Kidney (tissue), 14 donors: ENCODE measurements around the gene SLX4. TPM values are rescaled to one million over a fixed set of nuclear protein-coding genes. Genes with fewer than 3 reads are reported as not detected.

Source experiments
- DNase-seq, 5 donors: peaks; one replicate each; pipeline ENCODE4 v3.0.0-alpha.2; 2013 to 2020
- FAIRE-seq: peaks from 2 replicates; lab custom pipeline; 2012; peaks lifted over from hg19 to GRCh38; lab: Jason Lieb, UNC
- H3K27ac ChIP-seq, 2 donors: one replicate each; pipeline ENCODE4 v1.7.0; 2013; ENCODE audit warnings: low read depth in 2 of 2, low read length in 2 of 2, inconsistent platforms in 1 of 2
- H3K27me3 ChIP-seq: one replicate; pipeline ENCODE4 v1.7.1; 2013; ENCODE audit warnings: low read length, inconsistent platforms; ENCODE audit not compliant: control insufficient read depth, insufficient read depth
- H3K36me3 ChIP-seq, 3 donors: one replicate each; pipeline versions ENCODE4 v1.7.0 to v1.7.1; 2013; ENCODE audit warnings: low read length in 3 of 3, control low read depth in 1 of 3, inconsistent platforms in 1 of 3; ENCODE audit not compliant: insufficient read depth in 3 of 3, control insufficient read depth in 2 of 3
- H3K4me1 ChIP-seq, 3 donors: one replicate each; pipeline versions ENCODE4 v1.7.0 to v1.7.1; 2013; ENCODE audit warnings: low read length in 3 of 3, inconsistent platforms in 1 of 3, low read depth in 1 of 3; ENCODE audit not compliant: control insufficient read depth in 2 of 3, insufficient read depth in 2 of 3
- H3K4me3 ChIP-seq, 3 donors: one replicate each; pipeline versions ENCODE4 v1.7.0 to v1.8.1; 2013; ENCODE audit warnings: low read length in 3 of 3, control low read depth in 1 of 3, inconsistent platforms in 1 of 3
- H3K9ac ChIP-seq, 3 donors: one replicate each; pipeline versions ENCODE4 v1.7.0 to v1.7.1; 2013; ENCODE audit warnings: low read length in 3 of 3, control low read depth in 1 of 3, inconsistent platforms in 1 of 3
- H3K9me3 ChIP-seq, 3 donors: one replicate each; pipeline versions ENCODE4 v1.7.0 to v1.7.1; 2013; ENCODE audit warnings: low read length in 3 of 3, control low read depth in 1 of 3, inconsistent platforms in 1 of 3; ENCODE audit not compliant: control insufficient read depth in 2 of 3, insufficient read depth in 1 of 3
- CTCF ChIP-seq: IDR thresholded peaks from 3 replicates; pipeline ENCODE4 v1.5.1; 2012; ENCODE audit warnings: mild to moderate bottlenecking, moderate library complexity, borderline replicate concordance; ENCODE audit not compliant: insufficient read depth; ENCODE audit errors: extremely low read depth
- intact Hi-C: fragments of 100-400 bp; cut with DNase I; formaldehyde crosslinking; loops from one replicate; pipeline ENCODE4 v1.11.1; 2022
- polyA plus RNA-seq: library from polyadenylated mRNA; stranded (reverse); fragments of 350-450 nt; fragmentation: Illumina TruSeq; extraction: RNeasy Lipid Tissue Mini Kit (QIAGEN cat#74804); gene quantifications from one replicate; pipeline ENCODE4 v1.2.3, GENCODE V29; 2014; ENCODE audit warnings: low read depth, low replicate concordance; ENCODE audit not compliant: insufficient read depth
- total RNA-seq: library from RNA; stranded (reverse); fragmentation: NEBNext Ultra II Directional; extraction: Animal tissue kit (Norgen Biotek cat#: 25700); gene quantifications from one replicate; pipeline ENCODE4 v1.2.1, GENCODE V29; 2021
- donor health status: control.
- donor health status: control.
- donor health status: control.
- donor health status: control.
- donor health status: control.
- donor health status: DM: yes; HTN: yes; CAD: no.
- donor health status: Normal renal cell carcinoma (clear cell type).

SLX4 gene
- total and polyA plus RNA-seq, 2 donors from 2014 or later, result 1.0 to 4.8 TPM

- DNase-seq (no peak), FAIRE-seq (no peak)
Measured at GRCh38 chr16:3582276-3583165, 28.9 kb downstream of the SLX4 start.

GRCh38 chr16:3581392-3581791 lies 30.0 kb downstream of the SLX4 start:
- DNase-seq (no peak), FAIRE-seq (no peak)
- no peak overlapping the region for H3K27ac ChIP-seq
- H3K9me3 ChIP-seq, result no peaks in the 10 kb centered on the region
- no peaks in the 10 kb centered on the region for H3K36me3 ChIP-seq
- H3K27me3 ChIP-seq, result no peaks in the 10 kb centered on the region
- TF ChIP-seq CTCF, result no peak
- no peak overlapping the region for H3K4me3 ChIP-seq
- intact Hi-C loops, result no loop called here
- no peaks in the 10 kb centered on the region for H3K4me1 ChIP-seq
- no peak overlapping the region for H3K9ac ChIP-seq

More at GRCh38 chr16:3582276-3583165, 28.9 kb downstream of the SLX4 start:
- Histone ChIP-seq H3K36me3 (no peaks in the 10 kb centered on the region), H3K27me3 (no peaks in the 10 kb centered on the region), H3K9ac (no peak overlapping the region), H3K4me3 (no peak overlapping the region), H3K4me1 (no peaks in the 10 kb centered on the region), H3K9me3 (no peaks in the 10 kb centered on the region), H3K27ac (no peak overlapping the region)
- intact Hi-C loops, result no loop called here
- no peak for TF ChIP-seq CTCF

- H3K9ac ChIP-seq, result no peak overlapping the region
- H3K27ac ChIP-seq, result no peak overlapping the region
- intact Hi-C loops, result no loop called here
- DNase-seq (peak in 1 of 5 donors; percentile 43), FAIRE-seq (no peak)
- no peaks in the 10 kb centered on the region for H3K9me3 ChIP-seq
- H3K36me3 ChIP-seq, result no peaks in the 10 kb centered on the region
- no peak for TF ChIP-seq CTCF
- no peaks in the 10 kb centered on the region for H3K4me1 ChIP-seq
- no peak overlapping the region for H3K4me3 ChIP-seq
- no peaks in the 10 kb centered on the region for H3K27me3 ChIP-seq
Measured at GRCh38 chr16:3580686-3581085, 30.7 kb downstream of the SLX4 start.
